ENCODE measurements around the gene DYRK1A.

DNA sequence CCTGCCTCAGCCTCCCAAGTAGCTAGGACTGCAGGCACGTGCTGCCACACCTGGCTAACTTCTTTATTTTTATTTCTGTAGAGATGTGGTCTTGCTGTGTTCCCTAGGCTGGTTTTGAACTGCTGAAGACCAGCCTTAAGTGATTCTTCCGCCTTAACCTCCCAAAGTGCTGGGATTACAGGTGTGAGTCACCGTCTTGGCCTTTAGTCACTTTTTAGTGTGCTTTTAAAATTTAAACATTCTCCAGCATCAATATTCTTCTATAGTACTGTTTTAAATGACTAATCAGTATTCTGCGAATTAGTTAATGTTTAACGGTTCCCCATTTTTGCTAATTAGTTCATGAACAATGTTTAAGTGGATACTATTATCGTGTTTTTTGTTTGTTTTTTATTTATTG, 60.6 kb downstream of the DYRK1A start:
- no peak for TF ChIP-seq CTCF (IDR thresholded peaks at IDR 0.05; ENCODE audit: insufficient read depth, low read length, poor library complexity, severe bottlenecking)
- no peak for TF ChIP-seq EZH2phosphoT487 (conservative IDR thresholded peaks at IDR 0.05; ENCODE audit: low read length)
